Measurements from ENCODE around the gene VIPR2. TPM values are rescaled to one million over a fixed set of nuclear protein-coding genes. Genes with fewer than 3 reads are reported as not detected.
A peak's percentile ranks its signal among the peaks of the same experiment; 100 is the strongest.
"Not testable (repeated sequence)": the region's sequence is repeated elsewhere in the genome, so short reads cannot be mapped to it uniquely, and the experiment has no call there.

Gene VIPR2
- total RNA-seq, 1 donor from 2014 or later, result 15.2 TPM

DNA sequence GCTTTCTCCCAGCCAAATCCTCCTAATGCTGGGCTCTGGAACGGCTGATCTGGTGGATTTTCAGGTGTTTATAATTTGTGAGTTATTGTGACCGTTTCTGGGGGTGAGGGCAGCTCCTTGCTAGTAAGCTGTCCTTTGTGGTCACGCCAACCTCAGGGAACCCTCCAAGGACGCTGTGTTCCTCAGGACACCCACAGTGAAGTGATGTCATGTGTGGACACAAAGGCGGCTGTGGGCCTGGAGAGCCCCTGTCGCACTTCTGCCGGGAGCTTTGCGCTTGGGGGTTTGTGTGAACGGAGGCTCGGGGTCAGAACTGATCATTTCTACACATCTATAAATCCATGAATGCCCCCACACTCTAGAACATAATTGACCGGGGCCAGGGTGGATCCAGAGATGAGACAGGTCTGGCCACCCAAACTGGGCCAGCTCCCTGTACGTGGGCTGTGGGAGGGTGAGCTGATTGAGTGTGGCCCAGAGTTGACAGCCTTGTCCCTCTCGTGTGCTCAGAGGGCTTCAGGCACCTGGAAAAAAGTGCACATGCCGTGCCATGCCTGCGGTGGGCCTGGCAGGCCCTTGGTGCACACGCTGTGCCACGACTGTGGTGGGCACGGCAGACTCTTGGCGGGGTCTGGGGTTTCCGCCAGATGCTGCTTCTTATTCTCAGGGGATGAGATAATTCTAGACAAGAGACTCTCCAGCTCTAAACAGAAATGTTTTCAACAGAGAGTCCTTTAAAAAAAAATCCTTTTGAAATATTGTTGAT is 130.2 kb downstream of the VIPR2 start:
- ATAC-seq (ENCODE audit: poor library complexity) (peak; percentile 2), DNase-seq (no peak)
- intact Hi-C loops (cut with DNase I), result no loop called here

DNA sequence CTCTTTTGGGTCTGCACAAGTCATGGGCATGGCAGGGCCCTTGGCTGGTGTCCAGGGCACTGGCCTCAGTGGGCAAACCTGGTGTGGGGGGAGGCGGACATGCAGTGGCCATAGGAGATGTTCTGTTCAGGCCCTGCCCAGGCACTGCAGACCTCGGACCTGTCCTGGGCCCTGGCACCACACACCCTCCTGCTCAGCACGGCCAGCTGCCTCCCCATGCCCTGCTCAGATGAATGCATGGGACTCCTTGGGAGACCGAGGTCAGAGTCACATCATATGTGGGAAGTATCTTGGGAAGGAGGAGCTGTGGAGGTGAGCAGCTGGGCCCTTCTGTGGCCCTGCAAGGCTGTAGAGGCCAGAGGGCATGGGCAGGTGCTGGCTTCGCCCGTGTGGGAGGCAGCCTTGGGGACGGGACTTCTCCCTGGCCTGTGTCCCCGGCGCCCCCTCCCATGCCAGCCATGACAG is 130.8 kb downstream of the VIPR2 start:
- no peak for ATAC-seq (ENCODE audit: poor library complexity)
- intact Hi-C loops (cut with DNase I), result no loop called here
- no peak for DNase-seq

DNA sequence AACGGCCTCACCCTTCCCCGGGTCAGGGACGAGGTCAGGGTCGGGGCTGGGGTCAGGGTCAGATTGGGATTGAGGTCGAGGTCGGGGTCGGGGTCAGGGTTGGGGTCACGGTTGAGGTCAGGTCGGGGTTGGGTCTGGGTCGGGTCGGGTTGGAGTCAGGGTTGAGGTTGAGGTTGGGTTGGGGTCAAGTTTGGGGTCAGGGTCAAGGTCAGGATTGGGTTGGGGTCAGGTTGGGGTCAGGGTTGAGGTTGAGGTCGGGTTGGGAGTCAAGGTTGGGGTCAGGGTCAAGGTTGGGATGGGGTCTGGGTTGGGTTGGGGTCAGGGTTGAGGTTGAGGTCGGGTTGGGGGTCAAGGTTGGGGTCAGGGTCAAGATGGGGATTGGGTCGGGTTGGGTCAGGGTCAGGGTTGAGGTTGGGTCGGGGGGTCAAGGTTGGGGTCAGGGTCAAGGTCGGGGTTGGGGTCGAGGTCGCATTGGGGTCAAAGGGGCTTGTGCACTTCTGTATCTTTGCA is 131.4 kb downstream of the VIPR2 start:
- intact Hi-C loops (cut with DNase I), result no loop called here
- DNase-seq (no peak), ATAC-seq (ENCODE audit: poor library complexity) (peak; percentile 13)

DNA sequence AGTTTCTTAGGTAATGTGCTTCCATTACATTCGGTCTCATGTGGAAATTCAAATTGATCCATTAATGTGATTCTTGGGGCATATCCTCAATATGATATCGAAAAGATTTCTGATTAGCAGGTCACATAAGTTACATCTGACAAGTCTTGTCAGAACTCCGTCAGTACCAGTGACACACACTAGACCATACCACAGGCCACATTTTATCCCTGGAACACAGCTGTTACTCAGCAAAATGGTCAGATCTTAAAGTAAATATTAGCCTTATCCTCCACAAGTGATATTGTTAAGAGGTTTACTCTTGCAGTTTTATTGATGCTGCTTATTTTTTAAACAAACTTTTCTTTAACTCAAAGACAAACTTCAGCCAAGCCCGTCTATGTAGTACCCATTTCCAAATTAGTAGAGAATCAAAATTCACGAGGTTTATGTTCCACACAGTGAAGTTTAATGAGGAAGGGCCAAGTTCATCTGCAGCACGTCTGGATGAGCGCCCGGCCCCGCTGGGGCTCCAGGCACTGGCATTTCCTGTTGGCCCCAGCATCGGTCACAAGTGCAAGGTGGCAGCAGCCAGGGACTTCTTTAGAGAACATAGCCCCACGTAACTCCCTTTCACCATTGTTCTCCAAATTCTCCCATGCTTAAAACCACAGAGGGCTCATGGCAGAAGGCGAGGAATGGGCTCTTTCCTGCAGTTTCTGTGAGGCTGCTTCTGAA is 132.2 kb downstream of the VIPR2 start:
- peak; percentile 89 for DNase-seq
- intact Hi-C loops (cut with DNase I), result no loop called here
- peak; percentile 80 for ATAC-seq (ENCODE audit: poor library complexity)

DNA sequence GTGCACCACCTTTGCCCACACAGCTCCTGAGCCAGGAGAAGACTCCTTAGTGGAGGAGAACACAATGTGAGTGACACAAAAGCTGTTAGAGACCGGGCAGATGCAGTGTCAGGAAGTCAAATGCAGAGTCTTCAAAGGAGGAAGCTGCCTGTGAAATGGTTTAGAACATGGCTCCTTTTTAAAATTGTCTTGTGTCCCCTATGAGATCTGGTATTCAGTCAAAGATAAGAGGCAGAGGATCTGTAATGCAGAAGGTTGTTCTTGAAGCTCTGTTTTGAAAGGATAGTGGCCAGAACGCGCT is 133.0 kb downstream of the VIPR2 start:
- no peak for DNase-seq
- intact Hi-C loops (cut with DNase I), result no loop called here
- no peak for ATAC-seq (ENCODE audit: poor library complexity)

DNA sequence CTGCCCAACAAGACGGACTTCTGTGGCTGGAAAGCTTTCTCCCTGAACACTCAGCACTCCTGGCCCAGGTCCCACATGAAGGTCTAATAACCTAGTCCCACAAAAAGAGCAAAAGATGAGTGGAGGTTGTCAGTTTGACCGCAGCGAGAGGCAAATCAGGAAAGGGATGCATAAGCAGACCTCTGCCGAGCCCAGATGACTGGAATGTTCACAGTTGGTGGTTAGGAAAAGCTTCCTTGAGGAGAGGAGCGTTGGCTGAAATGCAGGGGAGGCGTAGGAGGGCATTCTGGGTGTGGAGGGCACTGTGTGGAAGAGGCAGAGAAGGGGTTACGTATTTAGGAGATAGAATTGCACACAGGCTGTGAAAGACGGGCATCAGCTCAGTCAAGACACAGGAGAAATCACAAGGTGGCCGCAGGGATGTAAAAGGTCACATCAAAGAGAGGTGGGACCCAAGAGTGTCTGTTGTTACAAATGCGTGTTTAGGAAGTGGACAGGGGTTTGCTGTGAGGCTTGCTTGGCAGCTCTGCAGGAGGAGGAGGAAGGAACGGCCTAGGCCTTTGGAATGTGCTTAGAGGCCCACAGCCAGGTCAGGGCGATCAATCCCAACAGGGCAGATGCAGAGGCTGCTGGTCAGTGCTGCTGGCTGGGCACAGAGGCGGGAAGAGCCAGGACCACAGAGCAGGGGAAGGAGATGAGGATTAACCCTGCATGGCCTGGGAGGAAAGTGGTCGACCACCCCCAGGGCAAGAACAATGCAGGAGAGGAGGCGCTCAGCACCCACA is 133.5 kb downstream of the VIPR2 start:
- no peak for ATAC-seq (ENCODE audit: poor library complexity)
- intact Hi-C loops (cut with DNase I), result no loop called here
- DNase-seq, result no peak

DNA sequence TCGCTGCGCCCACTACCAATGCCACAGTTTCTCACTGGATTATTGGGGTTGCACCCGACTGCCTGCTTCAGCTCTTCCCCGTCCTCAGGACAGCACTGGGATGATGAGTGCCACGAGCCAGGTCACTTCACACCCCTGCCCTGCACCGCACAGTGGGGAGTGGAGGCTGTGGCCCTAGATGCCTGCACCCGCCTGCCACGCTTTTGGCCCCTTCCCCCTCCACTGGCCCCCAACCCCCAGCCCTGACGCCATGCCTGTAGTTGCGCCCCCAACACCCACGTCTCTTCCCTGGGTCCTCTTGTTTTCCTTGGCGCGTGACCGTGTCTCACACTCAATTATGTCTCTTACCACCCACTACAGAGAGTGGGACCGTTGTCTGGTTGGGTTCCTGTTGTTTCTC is 134.3 kb downstream of the VIPR2 start:
- intact Hi-C loops (cut with DNase I), result no loop called here
- ATAC-seq (ENCODE audit: poor library complexity) (no peak), DNase-seq (no peak)

DNA sequence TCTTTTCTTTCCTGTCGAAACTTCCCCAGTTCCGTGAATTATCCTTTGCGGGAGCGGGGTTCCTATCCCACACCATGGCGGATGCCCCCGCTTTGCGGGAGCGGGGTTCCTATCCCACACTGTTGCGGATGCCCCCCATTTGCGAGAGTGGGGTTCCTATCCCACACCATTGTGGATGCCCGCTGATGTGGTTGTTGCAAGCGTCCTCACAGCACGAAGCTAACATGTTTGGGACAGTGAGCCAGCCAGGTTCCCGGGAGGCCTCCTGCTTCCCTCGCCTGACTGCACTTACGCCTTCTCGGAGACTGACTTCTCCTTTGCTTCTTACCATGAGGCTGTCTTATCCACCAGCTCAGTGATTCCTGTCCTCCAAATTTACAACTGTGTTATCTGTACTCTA is 134.7 kb downstream of the VIPR2 start:
- intact Hi-C loops (cut with DNase I), result no loop called here
- DNase-seq (no peak), ATAC-seq (ENCODE audit: poor library complexity) (no peak)

DNA sequence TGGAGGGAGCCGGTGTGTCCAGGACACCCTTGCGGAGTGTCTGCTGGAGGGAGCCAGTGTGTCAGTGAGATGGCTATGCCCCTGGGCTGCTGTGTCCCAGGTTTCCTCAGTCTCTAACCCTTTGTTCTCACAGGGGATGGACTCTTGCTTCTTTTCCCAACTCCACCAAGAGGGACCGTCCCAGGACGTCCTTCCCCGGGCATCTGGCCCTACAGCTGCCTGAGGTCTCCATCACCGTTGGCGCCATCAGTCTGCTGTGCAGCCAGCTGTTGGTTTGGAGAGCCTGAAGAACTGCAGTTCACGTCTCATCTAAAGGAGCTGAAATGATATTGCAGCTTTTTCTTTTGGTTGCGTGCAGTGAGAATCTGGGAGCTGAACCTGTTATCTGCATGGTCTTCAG is 136.2 kb downstream of the VIPR2 start:
- intact Hi-C loops (cut with DNase I), result no loop called here
- DNase-seq, result no peak
- ATAC-seq (ENCODE audit: poor library complexity), result no peak

DNA sequence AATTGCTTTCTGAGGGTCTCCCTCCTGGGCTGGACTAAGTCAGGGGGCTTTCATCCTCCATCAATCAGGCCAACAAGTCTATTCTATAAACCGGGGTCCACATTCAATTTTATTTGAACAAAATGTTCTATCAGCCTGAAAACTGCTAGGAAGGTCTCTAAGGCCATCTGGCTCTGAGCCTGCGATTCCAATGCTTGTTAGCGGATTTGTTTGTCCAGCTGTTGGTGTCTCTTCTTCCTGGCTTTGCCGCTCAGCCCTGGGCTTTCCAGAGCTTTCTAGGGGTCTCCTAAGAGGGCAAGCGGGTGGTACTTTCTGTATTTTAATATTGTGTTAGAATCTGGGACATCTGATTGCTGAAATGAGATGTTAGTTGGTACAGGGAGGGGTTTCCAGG is 136.7 kb downstream of the VIPR2 start:
- intact Hi-C loops (cut with DNase I), result no loop called here
- ATAC-seq (ENCODE audit: poor library complexity) (no peak), DNase-seq (no peak)

DNA sequence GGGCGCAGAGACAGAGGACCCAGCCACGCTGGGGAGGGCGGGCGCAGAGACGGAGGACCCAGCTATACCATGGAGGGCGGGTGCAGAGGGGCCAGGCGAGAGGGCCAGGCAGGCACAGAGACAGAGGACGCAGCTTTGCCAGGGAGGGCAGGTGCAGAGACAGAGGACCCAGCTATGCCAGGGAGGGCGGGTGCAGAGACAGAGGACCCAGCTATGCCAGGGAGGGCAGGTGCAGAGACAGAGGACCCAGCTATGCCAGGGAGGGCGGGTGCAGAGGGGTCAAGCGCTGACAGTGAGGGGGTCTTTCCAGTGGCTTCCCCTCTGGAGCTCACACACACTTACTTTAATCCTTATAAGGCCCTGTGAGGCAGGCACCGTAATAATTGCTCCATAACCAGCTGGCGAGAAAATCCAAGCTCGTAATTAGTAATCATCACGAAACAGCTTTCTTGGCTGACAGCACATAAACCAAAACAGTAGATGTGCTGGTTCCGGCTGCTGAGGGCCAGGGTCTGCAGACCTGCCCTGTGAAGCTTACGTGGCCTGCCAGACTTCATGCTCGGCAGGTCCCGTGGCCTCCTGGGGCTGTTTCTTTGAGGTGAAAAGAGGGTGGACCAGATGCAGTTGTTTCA is 137.2 kb downstream of the VIPR2 start:
- intact Hi-C loops (cut with DNase I), result no loop called here
- no peak for DNase-seq
- no peak for ATAC-seq (ENCODE audit: poor library complexity)

DNA sequence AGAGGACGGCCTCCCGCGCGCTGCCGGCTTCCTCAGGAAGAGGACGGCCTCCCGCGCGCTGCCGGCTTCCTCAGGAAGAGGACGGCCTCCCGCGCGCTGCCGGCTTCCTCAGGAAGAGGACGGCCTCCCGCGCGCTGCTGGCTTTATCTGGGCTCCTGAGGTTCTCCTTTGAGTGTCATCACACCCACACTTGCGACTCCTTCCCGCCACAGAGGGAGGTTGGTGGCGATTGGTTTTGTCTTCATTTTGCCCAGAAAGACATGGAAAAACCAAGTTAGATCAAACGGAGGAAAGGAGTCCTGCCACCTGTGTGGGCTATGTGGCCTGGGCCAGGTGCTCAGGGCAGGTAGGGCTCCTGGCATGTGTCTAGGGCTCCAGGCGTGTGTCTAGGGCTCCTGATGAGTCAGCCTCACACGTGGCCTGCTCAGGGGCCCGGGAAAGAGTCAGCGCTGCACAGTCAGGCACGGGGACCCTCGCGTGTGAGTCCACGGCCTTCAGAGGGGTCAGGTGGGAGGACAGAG is 138.0 kb downstream of the VIPR2 start:
- ATAC-seq (ENCODE audit: poor library complexity), result no peak
- DNase-seq, result no peak
- intact Hi-C loops (cut with DNase I), result no loop called here

DNA sequence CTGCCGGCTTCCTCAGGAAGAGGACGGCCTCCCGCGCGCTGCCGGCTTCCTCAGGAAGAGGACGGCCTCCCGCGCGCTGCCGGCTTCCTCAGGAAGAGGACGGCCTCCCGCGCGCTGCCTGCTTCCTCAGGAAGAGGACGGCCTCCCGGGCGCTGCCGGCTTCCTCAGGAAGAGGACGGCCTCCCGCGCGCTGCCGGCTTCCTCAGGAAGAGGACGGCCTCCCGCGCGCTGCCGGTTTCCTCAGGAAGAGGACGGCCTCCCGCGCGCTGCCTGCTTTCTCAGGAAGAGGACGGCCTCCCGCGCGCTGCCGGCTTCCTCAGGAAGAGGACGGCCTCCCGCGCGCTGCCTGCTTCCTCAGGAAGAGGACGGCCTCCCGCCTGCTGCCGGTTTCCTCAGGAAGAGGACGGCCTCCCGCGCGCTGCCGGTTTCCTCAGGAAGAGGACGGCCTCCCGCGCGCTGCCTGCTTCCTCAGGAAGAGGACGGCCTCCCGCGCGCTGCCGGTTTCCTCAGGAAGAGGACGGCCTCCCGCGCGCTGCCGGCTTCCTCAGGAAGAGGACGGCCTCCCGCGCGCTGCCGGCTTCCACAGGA is 138.6 kb downstream of the VIPR2 start:
- DNase-seq; intact Hi-C loops (cut with DNase I); ATAC-seq (ENCODE audit: poor library complexity): not testable (repeated sequence)

DNA sequence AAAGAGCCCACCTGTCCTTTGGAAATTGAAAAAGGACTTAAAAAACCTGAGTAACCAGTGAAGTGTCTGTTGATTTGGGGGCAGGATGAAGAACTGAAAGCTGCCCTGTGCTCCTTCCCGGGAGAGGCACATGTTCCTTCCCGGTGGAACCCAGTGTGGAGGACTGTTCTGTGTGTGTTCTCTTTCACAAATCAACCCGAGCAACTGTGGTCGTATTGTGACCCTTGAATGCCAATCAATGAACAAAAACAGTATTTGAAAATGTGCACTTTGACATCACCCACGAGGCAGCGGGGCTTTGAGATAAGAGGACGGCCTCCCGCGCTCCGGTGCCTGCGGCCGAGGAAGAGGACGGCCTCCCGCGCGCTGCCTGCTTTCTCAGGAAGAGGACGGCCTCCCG is 139.0 kb downstream of the VIPR2 start:
- intact Hi-C loops (cut with DNase I), result no loop called here
- no peak for ATAC-seq (ENCODE audit: poor library complexity)
- DNase-seq, result no peak

DNA sequence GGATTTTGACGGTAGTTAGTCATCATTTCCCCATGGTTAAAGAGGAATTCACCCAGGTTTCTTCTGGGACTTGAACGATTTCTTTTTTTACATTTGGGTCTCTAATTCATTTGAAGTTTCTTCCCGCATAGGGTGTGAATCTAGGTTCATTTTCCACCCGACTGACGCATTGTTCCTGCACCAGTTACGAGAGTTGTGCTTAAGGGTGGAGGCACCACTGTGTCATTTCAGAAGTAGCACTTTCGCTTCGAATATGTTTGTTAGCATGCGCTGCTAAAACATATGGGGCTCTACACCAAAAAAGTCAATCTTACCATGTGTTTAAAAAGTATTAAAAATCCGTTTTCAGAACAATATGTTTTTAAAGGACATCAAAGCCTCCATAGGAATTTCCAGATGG is 140.3 kb downstream of the VIPR2 start:
- intact Hi-C loops (cut with DNase I), result no loop called here
- ATAC-seq (ENCODE audit: poor library complexity) (no peak), DNase-seq (no peak)

DNA sequence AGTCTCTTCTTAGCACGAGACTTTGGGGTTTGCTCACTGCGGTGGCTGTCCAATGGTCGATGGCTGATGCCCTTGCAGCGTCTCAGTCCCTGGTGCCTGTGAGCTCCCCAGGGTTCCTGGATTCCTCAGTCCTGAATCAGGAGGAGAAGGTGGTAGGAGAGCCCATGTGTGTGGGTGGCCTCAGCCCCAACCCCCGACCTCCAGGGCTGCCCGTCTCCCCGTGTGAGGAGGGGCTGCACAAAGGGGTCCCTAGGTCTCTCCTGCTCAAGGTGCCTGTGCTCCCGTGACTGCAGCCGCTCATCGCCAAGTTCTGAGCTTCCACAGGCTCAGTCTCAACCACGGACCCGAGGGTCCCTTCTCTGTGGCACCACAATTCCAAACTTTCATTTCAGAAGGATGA is 142.9 kb downstream of the VIPR2 start:
- no peak for ATAC-seq (ENCODE audit: poor library complexity)
- intact Hi-C loops (cut with DNase I), result no loop called here
- no peak for DNase-seq

DNA sequence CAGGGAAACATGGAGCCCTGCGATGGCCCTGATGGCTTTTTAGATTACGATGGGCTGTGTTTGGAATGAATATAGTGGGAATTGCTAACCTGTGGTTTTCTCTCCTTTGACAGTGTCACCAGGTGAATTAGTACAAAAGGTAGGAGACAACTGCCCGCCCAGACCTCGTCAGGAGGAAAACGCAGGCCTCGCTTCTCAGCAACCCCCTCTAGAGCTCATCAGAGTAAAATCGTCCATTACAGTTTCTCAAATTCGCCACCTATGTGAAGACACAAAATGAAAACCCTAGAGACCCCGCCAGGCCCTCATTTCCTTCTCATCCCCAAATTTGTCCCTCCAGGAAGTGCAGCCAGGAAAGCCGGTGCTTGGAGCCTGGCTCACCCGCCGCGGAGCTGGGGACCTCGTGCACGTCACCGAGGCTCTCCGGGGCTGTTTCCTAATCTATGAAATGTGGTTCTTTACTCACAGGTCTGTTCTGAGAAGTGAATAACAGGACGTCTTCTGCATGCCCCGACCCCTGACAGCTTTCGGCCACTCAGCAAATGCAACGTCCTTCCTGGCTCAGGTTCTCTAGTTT is 143.7 kb downstream of the VIPR2 start:
- intact Hi-C loops (cut with DNase I), result no loop called here
- DNase-seq, result no peak
- no peak for ATAC-seq (ENCODE audit: poor library complexity)

DNA sequence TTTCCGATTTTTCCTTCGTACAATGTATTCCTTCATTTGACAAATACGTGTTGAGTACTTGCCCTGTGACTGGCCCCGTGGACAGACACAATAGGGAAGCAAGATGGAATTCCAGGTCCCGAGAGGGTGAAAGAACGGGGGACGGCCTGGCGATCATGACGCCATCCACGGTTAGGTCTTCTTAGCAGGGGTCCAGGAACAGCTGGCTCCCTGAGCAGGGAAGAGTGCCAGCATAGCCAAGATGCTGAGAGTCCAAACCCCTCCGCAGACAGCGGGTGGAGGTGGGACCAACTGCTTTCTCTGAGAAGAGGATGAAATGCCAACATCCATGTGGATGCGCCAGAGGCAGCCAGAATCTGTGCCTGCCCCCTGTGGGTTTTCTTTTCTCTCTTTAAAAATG is 144.6 kb downstream of the VIPR2 start:
- no peak for ATAC-seq (ENCODE audit: poor library complexity)
- no peak for DNase-seq
- intact Hi-C loops (cut with DNase I), result no loop called here
